ENCODE data around the gene C5orf24.

The C5orf24 gene

DNA sequence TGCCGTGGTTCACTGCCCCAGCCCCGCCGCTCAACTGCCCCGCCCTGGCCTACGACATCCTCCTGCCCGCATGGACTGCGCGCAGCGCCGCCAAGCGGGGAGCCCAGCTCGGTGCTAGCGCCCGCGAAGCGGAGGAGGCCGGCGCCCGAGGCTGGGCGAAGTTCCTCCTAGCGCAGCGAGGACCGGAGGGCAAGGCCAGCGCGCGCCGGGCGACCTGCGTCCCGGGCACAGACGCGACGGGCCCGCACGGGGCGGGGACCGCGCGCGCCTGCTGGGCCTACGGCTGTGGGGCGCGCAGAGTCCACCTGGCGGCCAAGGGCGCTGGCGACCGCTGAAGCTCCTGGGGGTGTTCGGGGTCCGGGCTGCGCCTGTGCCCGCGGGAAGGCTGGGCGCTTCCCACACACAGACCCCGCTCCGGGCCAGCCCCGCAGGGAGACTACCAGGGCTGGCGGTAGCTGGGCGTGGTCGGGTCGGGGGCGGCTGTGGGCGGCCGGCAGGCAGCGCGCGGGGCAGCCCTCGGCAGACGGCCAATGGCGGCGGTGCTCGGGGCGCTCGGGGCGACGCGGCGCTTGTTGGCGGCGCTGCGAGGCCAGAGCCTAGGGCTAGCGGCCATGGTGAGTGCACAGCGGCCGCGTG is 59.0 kb downstream of the C5orf24 start, which contains the start of gene PCBD2:
Gene PCBD2 (plus strand): TSS at position 522 of the 636 bp plus-strand sequence. CDS start 9 bp downstream, at position 531.
- peak; percentile 87 for DNase-seq (ENCODE audit: low read depth)
- H3K4me3 ChIP-seq (ENCODE audit: control insufficient read depth, low read depth, low read length), result peak within 1 kb of the TSS; percentile 84
- TF ChIP-seq, protein P1, sequence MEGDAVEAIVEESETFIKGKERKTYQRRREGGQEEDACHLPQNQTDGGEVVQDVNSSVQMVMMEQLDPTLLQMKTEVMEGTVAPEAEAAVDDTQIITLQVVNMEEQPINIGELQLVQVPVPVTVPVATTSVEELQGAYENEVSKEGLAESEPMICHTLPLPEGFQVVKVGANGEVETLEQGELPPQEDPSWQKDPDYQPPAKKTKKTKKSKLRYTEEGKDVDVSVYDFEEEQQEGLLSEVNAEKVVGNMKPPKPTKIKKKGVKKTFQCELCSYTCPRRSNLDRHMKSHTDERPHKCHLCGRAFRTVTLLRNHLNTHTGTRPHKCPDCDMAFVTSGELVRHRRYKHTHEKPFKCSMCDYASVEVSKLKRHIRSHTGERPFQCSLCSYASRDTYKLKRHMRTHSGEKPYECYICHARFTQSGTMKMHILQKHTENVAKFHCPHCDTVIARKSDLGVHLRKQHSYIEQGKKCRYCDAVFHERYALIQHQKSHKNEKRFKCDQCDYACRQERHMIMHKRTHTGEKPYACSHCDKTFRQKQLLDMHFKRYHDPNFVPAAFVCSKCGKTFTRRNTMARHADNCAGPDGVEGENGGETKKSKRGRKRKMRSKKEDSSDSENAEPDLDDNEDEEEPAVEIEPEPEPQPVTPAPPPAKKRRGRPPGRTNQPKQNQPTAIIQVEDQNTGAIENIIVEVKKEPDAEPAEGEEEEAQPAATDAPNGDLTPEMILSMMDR (conservative IDR thresholded peaks at IDR 0.05; ENCODE audit: control insufficient read depth, insufficient read depth, low read depth, low read length), result peak; percentile 56

DNA sequence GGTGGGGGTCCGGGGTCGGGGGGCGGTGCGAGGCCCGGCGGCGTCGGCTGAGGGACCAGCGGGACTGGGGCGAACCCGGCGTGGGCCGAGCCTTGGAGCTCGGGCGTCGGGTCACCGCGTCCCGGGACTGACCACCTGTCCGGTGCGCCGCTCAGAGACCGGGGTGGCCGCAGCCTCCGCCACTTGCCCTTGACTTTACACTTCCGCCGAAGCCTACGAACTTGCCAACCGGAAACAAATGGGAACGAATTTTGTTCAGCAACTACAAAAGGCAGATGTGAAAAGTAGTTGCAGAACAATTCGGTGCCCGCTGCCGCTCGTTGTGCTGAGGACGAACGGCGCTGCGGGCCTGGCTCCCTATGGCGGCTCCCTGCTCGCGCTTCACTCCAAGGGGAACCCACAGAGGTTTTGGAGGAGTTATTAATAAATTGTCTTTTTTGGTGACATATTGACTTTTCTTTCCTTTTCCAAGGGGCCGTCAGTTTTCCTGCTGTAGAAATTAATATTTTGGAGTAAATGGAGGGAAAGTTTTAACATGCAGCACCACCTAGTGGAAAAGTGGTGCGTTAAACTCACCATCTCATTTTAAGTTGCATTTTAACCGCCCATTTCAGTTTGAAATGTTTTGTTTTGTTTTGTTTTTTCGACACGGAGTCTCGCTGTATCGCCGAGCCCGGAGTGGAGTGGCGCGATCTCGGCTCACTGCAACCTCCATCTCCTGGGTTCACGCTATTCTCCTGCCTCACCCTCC is 59.7 kb downstream of the C5orf24 start:
- peak overlapping the region; percentile 84 for H3K4me3 ChIP-seq (ENCODE audit: control insufficient read depth, low read depth, low read length)
- TF ChIP-seq, protein P1 (conservative IDR thresholded peaks at IDR 0.05; ENCODE audit: control insufficient read depth, insufficient read depth, low read depth, low read length), result peak; percentile 65
- peak; percentile 82 for DNase-seq (ENCODE audit: low read depth)

DNA sequence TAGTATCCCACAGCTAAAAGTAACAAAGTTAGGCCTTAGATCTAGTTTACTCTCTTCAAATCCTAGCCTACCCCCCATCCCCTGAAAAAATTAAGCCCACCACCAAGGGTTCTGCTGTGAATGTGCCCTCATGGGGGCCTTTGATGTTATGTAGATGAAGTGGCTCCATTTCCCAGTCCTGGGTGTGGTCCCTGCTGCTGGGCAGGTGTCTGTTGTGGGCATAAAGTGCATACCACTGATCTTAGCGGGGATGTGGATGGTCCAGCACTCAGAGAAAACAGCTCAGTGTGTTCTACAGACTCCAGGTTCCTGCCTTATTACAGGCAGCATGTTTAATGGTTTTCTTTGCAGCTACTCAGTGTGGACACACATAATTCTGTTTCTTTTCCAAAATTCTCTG is 61.0 kb downstream of the C5orf24 start:
- H3K4me3 ChIP-seq (ENCODE audit: control insufficient read depth, low read depth, low read length), result no peak overlapping the region
- DNase-seq (ENCODE audit: low read depth), result no peak
- TF ChIP-seq, protein P1 (conservative IDR thresholded peaks at IDR 0.05; ENCODE audit: control insufficient read depth, insufficient read depth, low read depth, low read length), result no peak
